ENCODE measurements around the gene NKX6-2.

The NKX6-2 gene

GRCh38 chr10:132748545-132749370, 37.2 kb downstream of the NKX6-2 start:
- H3K4me1 ChIP-seq (ENCODE audit: control insufficient read depth, insufficient read depth, low read length): no peaks in the 10 kb centered on the region
- no peak overlapping the region for H3K4me3 ChIP-seq (ENCODE audit: low read depth, low read length)
- H3K9me3 ChIP-seq (ENCODE audit: control insufficient read depth, insufficient read depth, low read depth, low read length): no peaks in the 10 kb centered on the region
- no peak for TF ChIP-seq KLF17 (tag by site-specific recombination; IDR thresholded peaks at IDR 0.05)
- no peak for TF ChIP-seq YY1 (tag by site-specific recombination; IDR thresholded peaks at IDR 0.05)
- no peak for TF ChIP-seq ZFP69B (tag by site-specific recombination; IDR thresholded peaks at IDR 0.05)
- no peak for TF ChIP-seq MEIS1 (CRISPR knock-in tag; IDR thresholded peaks at IDR 0.05; ENCODE audit: borderline replicate concordance)
- no peak for TF ChIP-seq HIC1 (tag by site-specific recombination; IDR thresholded peaks at IDR 0.05)
- no peak for TF ChIP-seq ZNF391 (tag by site-specific recombination; IDR thresholded peaks at IDR 0.05; ENCODE audit: borderline replicate concordance, low read depth)
- TF ChIP-seq ZNF664 (tag by site-specific recombination; IDR thresholded peaks at IDR 0.05): no peak
- TF ChIP-seq ZNF660 (tag by site-specific recombination; IDR thresholded peaks at IDR 0.05): no peak
- no peak for TF ChIP-seq ZFP41 (tag by site-specific recombination; IDR thresholded peaks at IDR 0.05; ENCODE audit: borderline replicate concordance)
- no peak for TF ChIP-seq ZNF76 (tag by site-specific recombination; IDR thresholded peaks at IDR 0.05; ENCODE audit: borderline replicate concordance, low read depth)
- no peak for TF ChIP-seq ZNF701 (tag by site-specific recombination; IDR thresholded peaks at IDR 0.05)
- no peak for TF ChIP-seq GFI1B (tag by site-specific recombination; IDR thresholded peaks at IDR 0.05)
- no peak for TF ChIP-seq ZNF2 (tag by site-specific recombination; IDR thresholded peaks at IDR 0.05)
- no peak for TF ChIP-seq RBAK (tag by site-specific recombination; IDR thresholded peaks at IDR 0.05)
- TF ChIP-seq ZBTB10 (tag by site-specific recombination; IDR thresholded peaks at IDR 0.05): no peak
- TF ChIP-seq ZBTB17 (tag by site-specific recombination; IDR thresholded peaks at IDR 0.05): no peak
- TF ChIP-seq ZNF645 (tag by site-specific recombination; IDR thresholded peaks at IDR 0.05): no peak
- no peak for TF ChIP-seq ZNF354C (tag by site-specific recombination; IDR thresholded peaks at IDR 0.05; ENCODE audit: borderline replicate concordance, low read depth)
- TF ChIP-seq ZNF707 (tag by site-specific recombination; IDR thresholded peaks at IDR 0.05): no peak
- POLR2A ChIA-PET: interaction anchor here (1.5 kb wide), 1 partner anchor 13 kb away, joined by 3 read pairs; no protein-coding TSS in a partner anchor
- peaks cover 0 to 6% of the 10 kb centered on the region in 2 experiments; a peak in 1 of 3 replicates for H3K36me3 ChIP-seq (ENCODE audit: control insufficient read depth in 2 of 2, insufficient read depth in 1 of 2, low read length in 2 of 2)
- CTCF ChIA-PET: interaction anchor here (0.6 kb wide), 1 partner anchor 528 kb away, joined by 3 read pairs; the partner anchor contains the start of gene ADAM8
- no peak overlapping the region for H3K27ac ChIP-seq (ENCODE audit: extremely low read depth, low read depth, low read length)

Measured in HEK293 (cell line).